GM04504 (cell line): ENCODE measurements around the gene IMMP2L.
"Not testable (repeated sequence)": the region's sequence is repeated elsewhere in the genome, so short reads cannot be mapped to it uniquely, and the experiment has no call there.

ENCODE experiments used
- DNase-seq: peaks from one replicate; pipeline ENCODE4 v3.0.0-alpha.2; 2012; ENCODE audit warnings: low read depth

The IMMP2L gene

DNA sequence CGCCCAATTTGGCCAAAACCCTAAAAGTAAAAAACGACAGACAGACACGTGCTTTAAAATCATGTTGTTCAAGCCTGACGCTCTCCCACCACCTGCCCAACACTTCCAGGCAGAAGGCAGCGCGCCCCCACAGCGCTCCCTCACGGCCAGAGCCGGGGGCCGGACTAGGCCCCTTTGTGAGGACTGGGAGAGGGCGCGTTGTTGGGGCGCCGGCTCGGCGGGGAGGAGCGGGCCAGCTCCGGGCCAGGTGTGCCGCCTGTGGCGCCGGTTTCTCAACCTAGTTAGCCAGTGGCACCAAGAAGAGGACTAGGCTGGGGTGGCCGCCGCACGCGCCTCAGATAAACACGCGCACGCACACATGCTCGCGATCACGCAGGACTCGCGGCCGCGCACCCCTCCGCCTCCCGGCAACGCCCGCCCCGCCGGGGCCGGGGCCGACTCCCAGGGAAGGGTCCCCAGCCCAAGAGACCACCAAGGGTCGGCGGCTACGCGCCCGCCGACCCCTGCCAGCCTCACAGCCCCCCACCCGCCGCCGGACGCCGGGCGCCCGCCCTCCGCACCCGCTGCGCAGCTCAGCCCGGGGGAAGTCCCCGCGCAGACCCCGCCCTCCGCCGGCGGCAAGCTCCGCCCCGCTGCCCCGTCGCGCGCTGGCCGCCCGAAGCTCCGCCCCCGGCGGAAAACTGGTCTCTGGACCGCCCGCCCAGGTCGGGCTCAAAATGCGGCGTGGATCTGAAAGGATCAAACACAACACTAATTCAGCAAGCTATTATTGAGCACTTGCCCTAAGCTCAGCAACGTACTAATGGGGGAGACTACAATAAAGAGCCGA, at the start of gene IMMP2L:
Gene IMMP2L, minus strand, starts transcription at position 589 of the 829 bp plus-strand sequence.
- DNase-seq, result peak; percentile 50

DNA sequence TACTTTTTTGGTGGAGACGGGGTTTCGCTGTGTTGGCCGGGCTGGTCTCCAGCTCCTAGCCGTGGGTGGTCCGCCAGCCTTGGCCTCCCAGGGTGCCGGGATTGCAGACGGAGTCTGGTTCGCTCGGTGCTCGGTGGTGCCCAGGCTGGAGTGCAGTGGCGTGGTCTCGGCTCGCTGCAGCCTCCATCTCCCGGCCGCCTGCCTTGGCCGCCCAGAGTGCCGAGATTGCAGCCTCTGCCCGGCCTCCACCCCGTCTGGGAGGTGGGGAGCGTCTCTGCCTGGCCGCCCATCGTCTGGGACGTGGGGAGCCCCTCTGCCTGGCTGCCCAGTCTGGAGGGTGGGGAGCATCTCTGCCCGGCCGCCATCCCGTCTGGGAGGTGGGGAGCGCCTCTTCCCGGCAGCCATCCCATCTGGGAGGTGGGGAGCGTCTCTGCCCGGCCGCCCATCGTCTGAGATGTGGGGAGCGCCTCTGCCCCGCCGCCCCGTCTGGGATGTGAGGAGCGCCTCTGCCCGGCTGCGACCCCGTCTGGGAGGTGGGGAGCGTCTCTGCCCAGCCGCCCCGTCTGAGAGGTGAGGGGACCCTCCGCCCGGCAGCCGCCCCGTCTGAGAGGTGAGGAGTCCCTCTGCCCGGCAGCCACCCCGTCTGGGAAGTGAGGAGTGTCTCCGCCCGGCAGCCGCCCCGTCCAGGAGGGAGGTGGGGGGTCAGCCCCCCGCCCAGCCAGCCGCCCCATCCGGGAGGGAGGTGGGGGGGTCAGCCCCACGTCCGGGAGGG, 47.4 kb upstream of the IMMP2L start:
- not testable (repeated sequence) for DNase-seq

DNA sequence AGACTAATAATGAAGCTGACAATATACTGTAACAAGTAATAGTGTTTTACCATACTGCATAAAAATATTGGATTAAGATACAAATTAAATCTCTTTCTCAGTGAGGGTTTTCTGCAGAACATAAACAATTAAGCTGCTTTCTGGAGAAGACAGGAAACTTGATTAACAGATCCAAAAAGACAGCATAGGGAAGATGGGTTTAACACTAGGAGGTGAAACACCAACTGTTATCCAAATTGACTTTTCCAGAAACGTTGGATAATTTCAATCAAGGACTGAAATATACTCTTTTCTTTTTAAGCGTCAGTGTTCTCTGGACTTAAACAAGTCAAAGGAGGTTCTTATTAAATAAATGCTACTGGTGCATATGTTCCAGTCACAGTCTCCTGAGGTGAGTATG, 45.3 kb upstream of the IMMP2L start:
- no peak for DNase-seq

DNA sequence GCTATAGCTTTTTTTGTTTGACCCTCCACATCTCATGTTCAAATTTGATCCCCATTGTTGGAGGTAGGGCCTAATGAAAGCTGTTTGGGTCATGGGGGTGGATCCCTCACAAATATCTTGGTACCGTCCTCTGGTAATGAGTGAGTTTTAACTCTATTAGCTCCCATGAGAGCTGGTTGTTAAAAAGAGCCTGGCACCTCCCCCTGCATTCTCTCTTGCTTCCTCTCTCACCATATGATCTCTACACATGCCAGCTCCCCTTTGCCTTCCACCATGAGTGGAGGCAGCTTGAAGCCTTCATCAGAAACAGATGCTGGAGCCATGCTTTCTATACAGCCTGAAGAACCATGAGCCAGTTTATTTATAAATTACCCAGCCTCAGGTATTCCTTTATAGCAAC, 43.0 kb upstream of the IMMP2L start:
- no peak for DNase-seq

DNA sequence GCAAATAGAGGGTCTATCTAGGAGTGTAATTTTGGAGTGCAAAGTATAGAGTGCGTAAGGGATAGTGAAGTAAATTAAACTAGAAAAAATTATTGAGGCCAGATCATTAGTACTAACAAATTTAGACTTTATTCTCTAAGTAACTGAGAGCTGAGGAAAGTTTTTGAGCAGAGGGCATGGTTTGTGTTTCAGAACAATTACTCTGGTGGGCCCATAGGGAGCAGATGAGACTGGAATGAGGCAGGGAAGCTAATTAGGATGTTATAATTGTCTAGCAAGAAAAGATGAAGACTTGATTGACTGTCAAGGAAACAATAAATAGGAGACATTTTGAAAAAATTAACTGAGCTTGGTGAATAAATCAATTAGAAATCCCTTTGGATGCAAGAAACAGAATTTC, 37.8 kb upstream of the IMMP2L start:
- no peak for DNase-seq

DNA sequence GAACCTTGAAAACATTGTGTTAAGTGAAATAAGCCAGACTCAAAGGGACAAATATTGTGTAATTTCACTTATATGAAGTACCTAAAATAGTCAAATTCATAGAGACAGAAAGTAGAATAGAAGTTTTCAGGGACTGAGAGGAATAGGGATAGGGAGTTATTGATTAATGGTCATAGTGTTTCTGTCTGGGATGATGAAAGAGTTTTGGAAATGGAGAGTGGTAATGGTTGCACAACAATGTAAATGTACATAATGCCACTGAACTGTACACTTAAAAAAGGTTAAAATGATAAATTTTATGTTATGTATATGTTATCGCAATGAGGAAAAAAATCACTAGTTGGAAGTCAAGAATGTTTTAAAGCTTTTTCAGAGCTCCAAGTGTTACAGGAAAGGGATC, 33.5 kb upstream of the IMMP2L start:
- no peak for DNase-seq

DNA sequence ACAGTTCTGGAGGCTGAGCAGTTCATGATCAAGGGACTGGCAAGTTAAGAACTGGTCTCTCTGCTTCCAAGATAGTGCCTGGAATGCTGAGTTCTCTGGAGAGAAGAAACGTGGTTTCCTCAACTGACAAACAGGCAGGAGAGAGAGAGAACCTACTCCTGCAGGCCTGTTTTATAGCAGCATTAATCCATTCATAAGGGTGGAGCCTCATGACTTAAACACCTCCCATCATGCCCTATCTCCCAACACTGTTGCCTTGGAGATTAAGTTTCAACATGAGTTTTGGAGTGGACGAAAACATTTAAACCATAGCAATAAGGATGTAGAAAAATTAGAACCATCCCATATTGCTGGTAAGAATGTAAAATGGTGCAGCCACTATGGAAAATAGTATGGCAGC, 32.3 kb upstream of the IMMP2L start:
- DNase-seq, result no peak

DNA sequence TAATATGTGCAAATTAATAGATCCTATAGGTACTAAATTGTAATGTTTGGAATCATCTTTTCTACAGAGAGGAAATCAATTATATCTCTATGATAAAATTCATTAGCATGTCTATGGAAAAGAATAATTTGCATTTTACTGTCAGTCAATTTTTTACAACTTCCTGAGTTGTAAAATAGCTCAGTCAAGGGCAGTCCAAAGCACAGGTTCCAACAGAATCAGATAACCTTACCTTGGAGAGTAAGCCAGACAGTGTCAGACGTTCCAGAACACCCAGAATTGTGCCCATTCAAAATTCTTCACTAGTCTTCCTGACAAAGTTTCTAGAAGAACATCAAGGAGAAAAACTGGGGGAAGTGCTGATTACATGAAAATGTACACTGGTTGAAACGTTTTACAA, 31.1 kb upstream of the IMMP2L start:
- DNase-seq, result no peak

DNA sequence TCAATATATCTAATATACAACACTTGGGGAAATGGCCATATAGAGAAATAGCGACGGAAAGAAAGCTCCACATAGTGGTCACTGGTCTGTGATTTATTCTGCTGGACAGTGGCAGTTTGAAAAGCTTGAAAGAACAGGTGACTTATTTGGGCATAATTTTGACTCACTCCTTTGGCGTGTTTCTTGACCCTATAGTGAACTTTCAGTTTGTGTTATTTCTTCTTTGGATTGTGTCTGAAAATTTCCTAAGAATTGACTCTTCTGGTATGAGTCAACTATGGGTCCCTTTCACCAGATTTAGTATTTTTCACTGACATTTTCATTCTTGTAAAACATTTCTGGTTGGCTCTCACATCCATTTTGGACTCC, 25.8 kb upstream of the IMMP2L start:
- no peak for DNase-seq

DNA sequence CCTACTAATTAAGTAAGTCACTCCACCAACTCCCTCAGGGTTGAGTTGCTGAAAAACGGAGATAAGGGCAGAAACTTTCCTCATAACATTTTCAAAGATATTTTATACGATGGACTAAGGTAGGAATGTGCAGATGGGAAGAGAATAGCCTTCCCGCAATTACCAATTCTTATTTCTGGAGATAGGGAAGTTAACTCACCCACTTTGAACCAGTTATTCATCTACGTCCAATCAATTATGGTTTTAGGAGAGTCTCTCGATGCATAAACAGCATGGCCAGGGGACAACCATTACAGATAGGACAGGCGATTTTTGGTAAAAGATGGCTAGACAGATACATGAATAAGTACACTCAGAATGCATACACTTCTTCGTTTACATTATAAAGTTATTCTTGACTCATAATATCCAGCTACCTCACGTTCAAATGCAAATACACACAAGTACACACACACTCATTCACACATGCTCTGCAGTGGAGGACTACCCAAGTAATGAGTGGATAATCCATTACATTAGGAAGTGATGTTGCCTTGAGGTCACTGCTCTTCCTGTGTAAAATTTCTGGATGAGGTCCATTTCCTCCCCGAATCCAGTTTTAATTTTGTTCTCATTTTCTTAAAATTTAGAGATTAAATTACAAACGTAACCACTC, 25.2 kb upstream of the IMMP2L start:
- no peak for DNase-seq

DNA sequence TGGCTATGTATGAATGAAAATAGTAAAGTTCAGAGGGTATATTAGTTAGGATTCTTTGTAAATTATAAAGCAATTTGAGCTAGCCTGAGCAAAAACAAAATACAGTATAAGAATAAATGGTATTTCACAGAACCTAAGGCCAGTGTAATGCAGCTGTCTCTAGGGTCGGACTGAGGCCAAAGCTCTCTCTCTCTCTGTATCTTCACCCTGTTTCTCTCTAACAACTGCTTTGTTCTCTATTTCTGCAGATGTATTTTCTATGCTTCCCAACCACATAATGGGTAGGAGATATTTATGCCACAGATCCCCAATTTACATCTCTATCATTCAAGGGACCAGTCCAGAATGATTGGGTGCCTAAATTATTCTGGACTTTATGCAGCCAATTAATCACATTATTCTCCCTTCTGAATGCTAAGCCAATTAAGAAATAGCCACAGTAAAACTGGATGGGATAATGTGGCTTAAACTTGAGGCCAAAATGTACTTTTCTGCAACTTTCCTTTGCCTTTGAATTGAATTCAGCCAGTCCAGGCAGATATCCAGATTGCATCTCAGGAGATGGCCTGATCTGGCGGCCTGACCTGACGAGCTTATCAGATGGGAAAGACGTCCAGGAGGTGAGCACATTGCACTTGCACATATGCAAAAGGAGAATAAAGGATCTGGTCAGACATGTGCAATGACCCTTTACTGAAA, 24.6 kb upstream of the IMMP2L start:
- no peak for DNase-seq

DNA sequence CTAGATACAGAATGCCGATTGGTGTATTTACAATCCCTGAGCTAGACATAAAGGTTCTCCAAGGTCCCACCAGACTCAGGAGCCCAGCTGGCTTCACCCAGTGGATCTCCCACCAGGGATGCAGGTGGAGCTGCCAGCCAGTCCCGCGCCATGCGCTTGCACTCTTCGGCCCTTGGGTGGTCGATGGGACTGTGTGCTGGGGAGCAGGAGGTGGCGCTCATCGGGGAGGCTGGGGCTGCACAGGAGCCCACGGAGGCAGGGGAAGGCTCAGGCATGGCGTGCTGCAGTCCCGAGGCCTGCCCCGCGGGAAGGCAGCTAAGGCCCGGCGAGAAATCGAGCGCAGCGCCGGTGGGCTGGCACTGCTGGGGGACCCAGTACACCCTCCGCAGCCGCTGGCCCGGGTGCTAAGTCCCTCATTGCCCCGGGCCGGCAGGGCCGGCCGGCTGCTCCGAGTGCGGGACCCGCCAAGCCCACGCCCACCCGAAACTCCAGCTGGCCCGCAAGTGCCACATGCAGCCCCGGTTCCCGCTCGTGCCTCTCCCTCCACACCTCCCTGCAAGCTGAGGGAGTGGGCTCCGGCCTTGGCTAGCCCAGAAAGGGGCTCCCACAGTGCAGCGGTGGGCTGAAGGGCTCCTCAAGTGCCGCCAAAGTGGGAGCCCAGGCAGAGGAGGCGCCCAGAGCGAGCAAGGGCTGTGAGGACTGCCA, 19.6 kb upstream of the IMMP2L start:
- not testable (repeated sequence) for DNase-seq

DNA sequence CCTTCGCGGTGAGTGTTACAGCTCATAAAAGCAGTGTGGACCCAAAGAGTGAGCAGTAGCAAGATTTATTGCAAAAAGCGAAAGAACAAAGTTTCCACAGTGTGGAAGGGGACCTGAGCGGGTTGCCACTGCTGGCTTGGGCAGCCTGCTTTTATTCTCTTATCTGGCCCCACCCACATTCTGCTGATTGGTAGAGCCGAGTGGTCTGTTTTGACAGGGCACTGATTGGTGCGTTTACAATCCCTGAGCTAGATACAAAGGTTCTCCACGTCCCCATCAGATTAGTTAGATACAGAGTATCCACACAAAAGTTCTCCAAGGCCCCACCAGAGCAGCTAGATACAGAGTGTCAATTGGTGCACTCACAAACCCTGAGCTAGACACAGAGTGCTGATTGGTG, 18.9 kb upstream of the IMMP2L start:
- DNase-seq, result not testable (repeated sequence)

DNA sequence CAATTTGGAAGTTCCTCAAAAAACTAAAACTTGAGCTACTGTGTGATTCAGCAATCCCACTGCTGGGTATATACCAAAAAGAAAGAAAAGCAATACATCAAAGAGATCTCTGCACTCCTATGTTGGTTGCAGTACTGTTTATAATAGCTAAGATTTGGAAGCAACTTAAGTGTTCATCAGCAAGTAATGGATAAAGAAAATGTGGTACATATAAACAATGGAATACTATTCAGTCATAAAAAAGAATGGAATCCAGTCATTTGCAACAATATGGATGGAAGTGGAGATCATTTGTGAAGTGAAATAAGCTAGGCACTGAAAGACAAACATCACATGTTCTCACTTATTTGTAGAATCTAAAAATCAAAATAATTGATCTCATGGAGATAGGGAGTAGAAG, 16.5 kb upstream of the IMMP2L start:
- no peak for DNase-seq

DNA sequence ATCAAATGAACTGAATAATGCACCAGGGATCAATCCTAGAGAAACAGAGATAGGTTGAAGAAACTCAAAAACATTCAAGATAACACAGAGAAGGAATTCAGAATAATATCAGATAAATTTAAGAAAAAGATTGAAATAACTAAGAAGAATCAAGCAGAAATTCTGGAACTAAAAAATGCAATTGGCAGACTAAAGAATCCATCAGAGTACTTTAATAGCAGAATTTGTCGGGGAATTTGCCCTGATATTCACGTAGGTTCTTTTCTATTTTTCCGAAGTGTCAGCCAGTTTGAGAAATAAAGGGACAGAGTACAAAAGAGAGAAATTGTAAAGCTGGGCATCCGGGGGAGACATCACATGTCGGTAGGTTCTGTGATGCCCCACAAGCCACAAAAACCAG, 9.4 kb upstream of the IMMP2L start:
- no peak for DNase-seq

DNA sequence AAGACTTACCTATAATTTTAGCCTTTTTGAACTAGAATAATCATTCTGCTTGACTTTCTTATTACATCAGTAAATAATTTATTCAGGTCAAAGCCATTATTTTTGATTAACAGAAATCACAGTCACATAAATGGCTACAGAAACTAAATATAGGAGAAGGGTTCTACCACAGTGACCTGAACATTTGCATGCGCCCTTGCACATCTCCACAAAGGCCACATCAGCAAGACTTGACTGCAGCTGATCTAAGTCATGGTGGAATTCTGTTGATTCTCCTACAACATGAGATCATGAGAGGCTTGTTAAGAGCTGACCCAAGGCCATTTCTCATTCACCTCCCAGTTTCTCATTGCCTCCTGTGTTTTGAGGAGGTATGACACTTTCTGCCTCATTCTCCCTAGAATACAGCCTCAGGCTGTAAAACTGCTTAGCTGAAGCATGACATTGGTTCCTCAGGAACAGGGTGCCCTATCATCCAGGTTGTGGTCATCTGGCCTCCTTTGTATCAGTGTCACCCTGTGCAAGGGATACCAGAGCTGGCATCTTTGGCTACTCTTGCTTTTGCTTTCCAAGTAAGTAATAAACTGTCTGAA, 6.7 kb upstream of the IMMP2L start:
- no peak for DNase-seq

DNA sequence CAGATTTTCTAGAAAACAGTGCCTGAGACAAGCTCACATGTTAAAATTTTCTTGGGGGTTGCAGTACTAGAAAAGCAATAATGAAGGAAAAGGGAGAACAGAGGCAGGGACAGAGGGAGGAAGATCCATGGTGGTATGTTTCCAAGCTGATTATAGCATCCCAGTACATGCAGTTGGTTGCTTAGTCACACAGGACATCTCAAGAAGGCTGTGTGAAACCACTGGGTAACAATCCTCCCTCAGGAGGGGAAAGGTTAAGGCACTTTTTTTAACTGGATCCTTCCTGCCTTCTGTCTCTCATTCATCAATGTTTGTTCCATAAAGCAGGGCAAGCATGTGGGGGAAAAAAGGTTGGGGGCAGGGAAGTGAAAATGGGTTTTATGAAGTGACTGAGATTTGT, 6.1 kb upstream of the IMMP2L start:
- no peak for DNase-seq

DNA sequence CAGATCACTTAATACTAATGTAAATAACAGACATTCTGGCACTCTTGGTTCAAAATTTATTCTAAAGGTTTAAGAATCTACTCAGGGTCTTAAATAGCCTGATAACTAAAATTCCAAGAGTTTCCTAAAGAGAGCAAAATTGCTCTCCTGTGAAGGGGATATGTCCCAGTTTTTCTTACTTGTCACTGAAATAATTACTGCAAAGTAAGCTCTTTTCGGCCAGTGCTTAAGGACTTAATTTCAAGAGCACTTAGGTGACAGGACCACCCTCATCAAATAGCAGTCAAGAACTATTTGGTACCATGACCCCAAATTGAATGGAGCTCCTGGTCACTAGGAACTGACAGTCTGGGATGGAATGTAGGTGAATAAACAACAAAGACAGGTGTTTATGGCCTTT, 1.8 kb upstream of the IMMP2L start:
- no peak for DNase-seq

DNA sequence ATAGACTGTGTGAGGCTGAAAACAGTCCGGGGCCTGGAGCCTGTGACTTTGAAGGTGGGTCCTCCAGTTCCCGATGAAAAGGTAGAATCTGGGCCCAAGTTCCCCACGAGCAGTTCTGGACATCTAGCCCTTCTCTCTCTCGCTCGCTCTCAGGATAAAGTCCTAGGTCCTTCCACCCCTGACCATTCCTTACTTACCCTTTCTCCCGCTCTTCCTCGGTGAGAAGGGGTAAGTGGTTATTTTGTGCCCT, 713 bp downstream of the IMMP2L start:
- no peak for DNase-seq

DNA sequence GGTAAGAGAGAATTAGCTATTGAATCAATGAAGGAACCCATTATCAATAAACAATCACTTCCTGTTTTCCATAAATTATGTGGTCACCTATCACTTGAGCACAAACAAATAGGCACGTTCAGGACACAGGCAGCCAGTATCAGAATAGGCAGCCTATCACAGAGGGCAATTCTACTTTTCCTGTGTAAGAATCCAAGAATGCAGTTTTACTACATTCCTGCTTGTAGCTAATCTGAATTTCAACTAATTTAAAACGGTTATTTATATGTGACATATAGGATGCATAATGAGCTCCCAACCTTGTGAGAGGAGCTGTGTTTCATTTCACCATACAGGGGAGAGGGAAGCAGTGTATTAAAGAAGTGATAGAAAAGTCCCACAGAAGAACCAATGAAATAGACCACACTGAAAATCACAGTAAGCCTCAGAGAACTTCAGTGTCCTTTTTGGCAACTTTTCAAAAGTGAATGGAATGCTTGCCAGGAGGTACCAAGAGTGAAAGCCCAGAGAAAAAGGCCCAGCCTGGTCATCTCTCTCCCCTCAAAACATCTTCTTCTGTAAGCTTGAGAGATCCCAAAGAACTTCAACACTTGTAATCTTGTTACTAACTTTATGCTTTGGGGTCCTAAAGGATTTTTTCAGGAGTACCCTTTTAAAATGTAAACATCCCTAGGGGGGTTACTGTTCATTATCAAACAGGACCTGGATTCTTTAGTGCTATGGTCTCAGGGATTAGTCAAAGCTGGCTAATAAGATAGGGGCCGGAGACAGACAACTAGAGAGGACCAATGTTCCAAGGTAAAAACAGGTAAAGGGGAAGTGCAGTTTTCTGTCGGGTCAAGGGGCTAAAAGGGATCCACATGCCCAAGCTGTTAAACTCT, 1.3 kb downstream of the IMMP2L start:
- DNase-seq, result peak; percentile 1

DNA sequence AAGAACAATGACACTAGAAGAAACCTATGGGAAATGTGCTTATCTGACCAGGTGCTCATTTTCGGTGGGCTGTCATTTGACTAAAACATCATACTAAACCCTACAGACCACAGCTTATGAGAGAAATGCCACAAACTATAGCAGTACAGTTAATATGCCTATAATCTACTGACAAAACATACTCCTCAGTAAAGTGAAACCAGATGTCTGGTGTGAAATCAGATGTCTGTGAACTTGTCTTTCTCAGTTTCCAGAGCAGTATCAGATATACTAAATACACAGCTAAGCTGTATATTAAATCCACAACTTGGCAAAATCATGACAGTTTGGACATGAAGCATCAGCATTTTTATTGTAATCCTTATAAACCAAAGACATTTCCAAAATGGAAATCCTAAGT, 3.3 kb downstream of the IMMP2L start:
- DNase-seq, result peak; percentile 5
